GM18951 (cell line): ENCODE data around the gene VANGL1.

ENCODE experiments used
- POLR2A ChIP-seq: IDR thresholded peaks from 4 replicates; pipeline ENCODE4 v1.6.1; 2011; ENCODE audit warnings: mild to moderate bottlenecking; ENCODE audit not compliant: insufficient read length, insufficient read depth; ENCODE audit errors: extremely low read depth
- in situ Hi-C: fragments of 300-500 bp; cut with MboI; formaldehyde crosslinking; loops from one replicate; pipeline ENCODE4 v1.12.0; 2022; ENCODE audit warnings: low sequenced_read_pairs, mixed read lengths, inconsistent platforms; ENCODE audit not compliant: unreplicated experiment

Gene VANGL1

GRCh38 chr1:115679141-115679611 is 37.4 kb downstream of the VANGL1 start:
- in situ Hi-C loops, result no loop called here

GRCh38 chr1:115680730-115681111 is 39.0 kb downstream of the VANGL1 start:
- TF ChIP-seq POLR2A, result no peak
- in situ Hi-C loops, result no loop called here

More at GRCh38 chr1:115679141-115679611, 37.4 kb downstream of the VANGL1 start:
- no peak for TF ChIP-seq POLR2A

GRCh38 chr1:115682792-115683191 is 41.0 kb downstream of the VANGL1 start:
- TF ChIP-seq POLR2A, result no peak
- in situ Hi-C loops, result no loop called here

- in situ Hi-C loops, result no loop called here
- no peak for TF ChIP-seq POLR2A
Observed at GRCh38 chr1:115685029-115685705, 43.4 kb downstream of the VANGL1 start.

GRCh38 chr1:115687744-115688143 is 46.0 kb downstream of the VANGL1 start:
- no peak for TF ChIP-seq POLR2A
- in situ Hi-C loops, result no loop called here

GRCh38 chr1:115690972-115691371 is 49.2 kb downstream of the VANGL1 start:
- in situ Hi-C loops, result no loop called here

GRCh38 chr1:115692224-115692623 is 50.5 kb downstream of the VANGL1 start:
- in situ Hi-C loops, result no loop called here
- TF ChIP-seq POLR2A, result no peak

More at GRCh38 chr1:115690972-115691371, 49.2 kb downstream of the VANGL1 start:
- TF ChIP-seq POLR2A, result no peak

- in situ Hi-C loops, result no loop called here
- no peak for TF ChIP-seq POLR2A
Observed at GRCh38 chr1:115694805-115695204, 53.0 kb downstream of the VANGL1 start.

- in situ Hi-C loops, result no loop called here
- TF ChIP-seq POLR2A, result no peak
Observed at GRCh38 chr1:115697619-115698018, 55.8 kb downstream of the VANGL1 start.

- in situ Hi-C loops, result no loop called here
Observed at GRCh38 chr1:115701090-115701489, 59.3 kb downstream of the VANGL1 start.

GRCh38 chr1:115702959-115703358 is 61.2 kb downstream of the VANGL1 start:
- no peak for TF ChIP-seq POLR2A
- in situ Hi-C loops, result no loop called here

More at GRCh38 chr1:115701090-115701489, 59.3 kb downstream of the VANGL1 start:
- TF ChIP-seq POLR2A, result no peak

- no peak for TF ChIP-seq POLR2A
- in situ Hi-C loops, result no loop called here
Observed at GRCh38 chr1:115705085-115705951, 63.5 kb downstream of the VANGL1 start.

- in situ Hi-C loops, result no loop called here
- no peak for TF ChIP-seq POLR2A
Observed at GRCh38 chr1:115705963-115706362, 64.2 kb downstream of the VANGL1 start.

GRCh38 chr1:115706587-115707425 is 65.0 kb downstream of the VANGL1 start:
- TF ChIP-seq POLR2A, result no peak
- in situ Hi-C loops, result no loop called here
